Activated gamma-delta T cell treated with anti-CD3 and anti-CD28 coated beads, Interleukin-2, amount 50 U/mL, for 16 hours (primary cell): ENCODE measurements around the gene ABHD11.
"Not testable (repeated sequence)": the region's sequence is repeated elsewhere in the genome, so short reads cannot be mapped to it uniquely, and the experiment has no call there.

Experiments
- DNase-seq: peaks from one replicate; pipeline ENCODE4 v3.0.0-alpha.2; 2020; ENCODE audit warnings: low read depth

ABHD11 gene

DNA sequence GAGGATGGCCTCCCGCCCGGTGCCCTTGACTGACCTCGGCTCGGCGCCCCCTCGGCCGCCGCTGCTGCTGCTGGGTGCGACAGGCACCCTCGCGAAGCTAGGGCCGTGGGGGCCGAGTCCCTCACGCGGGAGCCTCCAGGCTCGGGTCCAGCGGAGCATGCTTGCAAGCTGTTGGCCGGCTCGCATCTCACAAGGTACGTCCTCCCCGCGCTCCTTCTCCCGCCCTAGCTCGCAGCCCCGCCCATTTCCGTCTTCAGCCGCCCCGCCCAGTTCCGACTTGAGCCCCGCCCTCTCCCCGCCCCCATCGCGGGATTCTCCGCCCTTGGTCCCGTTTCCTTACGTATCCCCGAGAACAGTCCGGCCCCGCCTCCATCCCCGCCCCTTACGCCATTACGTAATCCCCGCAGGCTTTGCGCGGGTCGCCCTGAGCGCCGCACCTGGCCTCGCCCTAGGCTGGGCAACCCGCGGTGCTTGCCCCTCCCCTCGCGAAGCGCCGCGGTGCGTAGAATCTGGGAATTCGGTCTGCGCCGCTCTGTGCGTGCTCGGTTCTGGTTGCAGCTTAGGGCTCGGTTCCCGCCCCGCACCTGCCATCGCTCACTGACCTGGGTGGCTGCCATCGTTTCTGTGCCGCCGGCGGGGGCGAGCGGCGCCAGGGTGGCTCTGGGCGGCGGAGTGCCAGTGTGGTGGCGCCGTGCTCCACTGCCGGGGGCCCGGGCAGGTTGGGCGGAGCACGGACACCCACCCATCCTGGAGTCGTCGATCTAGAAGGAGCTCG is at the start of gene ABHD11:
Gene ABHD11 (minus strand): TSS at position 191 of the 775 bp plus-strand sequence. CDS start 32 bp downstream, at position 159.
- peak; percentile 99 for DNase-seq

- not testable (repeated sequence) for DNase-seq
These were observed 49.1 kb upstream of the ABHD11 start for GRCh38 chr7:73787786-73788048.

GRCh38 chr7:73786588-73786987 is 48.0 kb upstream of the ABHD11 start:
- no peak for DNase-seq

- DNase-seq, result no peak
These were observed 40.9 kb upstream of the ABHD11 start for GRCh38 chr7:73779517-73779916.

DNA sequence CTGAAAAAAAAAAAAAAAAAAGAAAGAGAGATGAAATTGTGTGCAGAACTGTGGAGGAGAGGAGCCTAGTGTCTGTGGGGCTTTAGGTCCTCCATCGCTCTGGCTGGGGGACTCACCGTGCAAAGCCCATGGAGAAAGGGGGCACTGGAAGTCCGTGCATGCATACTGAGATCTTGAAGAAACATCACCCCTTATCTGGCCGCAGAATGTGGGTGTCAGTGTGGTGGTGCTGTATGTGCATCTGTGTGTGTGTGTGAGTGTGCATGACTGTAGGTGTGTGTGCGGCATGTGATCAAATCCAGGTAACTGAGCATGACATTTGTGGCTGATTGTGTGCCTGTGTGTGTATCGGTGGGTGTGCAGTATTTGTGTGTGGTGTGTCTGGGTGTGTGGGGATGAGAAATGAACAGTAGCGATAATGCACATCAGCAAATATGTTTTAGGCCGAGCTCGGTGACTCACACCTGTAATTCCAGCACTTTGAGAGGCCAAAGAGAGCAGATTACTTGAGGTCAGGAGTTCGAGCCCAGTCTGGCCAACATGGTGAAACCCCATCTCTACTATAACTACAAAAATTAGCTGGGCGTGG is 40.3 kb upstream of the ABHD11 start:
- DNase-seq, result no peak

DNA sequence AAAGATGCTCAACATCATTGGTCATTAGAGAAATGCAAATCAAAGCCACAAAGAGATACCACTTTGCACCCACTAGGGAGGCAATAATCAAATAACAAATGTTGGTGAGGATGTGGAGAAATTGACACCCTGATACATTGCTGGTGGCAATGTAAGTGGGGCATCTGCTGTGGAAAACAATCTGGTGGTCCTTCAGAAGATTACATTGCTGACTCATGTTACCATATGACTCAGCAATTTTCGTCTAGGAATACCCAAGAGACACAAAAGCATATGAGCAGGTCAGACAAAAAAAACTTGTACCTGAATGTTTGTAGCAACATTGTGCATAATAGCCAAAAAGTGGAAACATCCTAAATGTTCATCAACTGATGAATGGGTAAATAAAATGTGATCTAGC is 36.3 kb upstream of the ABHD11 start:
- DNase-seq, result no peak

DNA sequence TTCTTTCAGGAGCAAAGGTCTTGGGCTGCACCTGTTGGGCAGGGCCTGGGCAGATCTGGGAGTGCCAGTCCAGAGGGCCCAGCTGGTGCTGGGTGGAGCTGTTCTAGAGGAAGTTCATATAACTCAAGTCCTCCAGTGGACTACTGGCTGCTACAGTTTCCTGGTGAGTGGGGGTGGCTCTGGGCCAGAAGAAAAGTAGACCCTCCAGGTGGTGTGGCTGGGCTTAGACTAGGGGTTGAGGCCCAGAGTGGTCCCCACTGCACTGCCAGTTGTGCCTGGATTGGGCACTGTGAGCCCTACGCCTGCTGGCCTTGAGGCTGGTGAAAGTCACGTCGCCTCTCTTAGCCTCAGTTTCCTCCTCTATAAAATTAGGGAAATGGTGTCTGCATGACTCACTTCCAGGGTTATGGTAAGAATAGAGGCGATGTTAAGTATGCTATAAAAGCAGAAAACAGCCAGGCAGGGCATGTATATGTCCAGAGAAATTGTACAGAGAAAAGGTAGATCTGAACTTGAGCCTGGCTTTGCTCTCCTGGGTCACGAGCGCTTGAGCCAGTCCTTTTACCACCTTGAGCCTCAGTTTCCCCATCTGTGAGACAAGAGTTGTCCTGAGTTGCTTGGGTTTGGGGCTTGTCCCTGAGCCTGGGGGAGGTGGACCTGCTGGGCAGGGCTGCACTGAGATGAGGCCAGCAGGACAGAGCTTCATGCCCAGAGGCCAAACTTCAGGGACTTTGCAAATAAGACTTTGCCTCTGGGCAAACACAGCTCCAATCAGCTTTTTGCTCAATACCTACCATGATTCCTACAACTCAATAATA is 35.3 kb upstream of the ABHD11 start:
- no peak for DNase-seq

GRCh38 chr7:73770860-73771670 is 32.5 kb upstream of the ABHD11 start:
- no peak for DNase-seq

DNA sequence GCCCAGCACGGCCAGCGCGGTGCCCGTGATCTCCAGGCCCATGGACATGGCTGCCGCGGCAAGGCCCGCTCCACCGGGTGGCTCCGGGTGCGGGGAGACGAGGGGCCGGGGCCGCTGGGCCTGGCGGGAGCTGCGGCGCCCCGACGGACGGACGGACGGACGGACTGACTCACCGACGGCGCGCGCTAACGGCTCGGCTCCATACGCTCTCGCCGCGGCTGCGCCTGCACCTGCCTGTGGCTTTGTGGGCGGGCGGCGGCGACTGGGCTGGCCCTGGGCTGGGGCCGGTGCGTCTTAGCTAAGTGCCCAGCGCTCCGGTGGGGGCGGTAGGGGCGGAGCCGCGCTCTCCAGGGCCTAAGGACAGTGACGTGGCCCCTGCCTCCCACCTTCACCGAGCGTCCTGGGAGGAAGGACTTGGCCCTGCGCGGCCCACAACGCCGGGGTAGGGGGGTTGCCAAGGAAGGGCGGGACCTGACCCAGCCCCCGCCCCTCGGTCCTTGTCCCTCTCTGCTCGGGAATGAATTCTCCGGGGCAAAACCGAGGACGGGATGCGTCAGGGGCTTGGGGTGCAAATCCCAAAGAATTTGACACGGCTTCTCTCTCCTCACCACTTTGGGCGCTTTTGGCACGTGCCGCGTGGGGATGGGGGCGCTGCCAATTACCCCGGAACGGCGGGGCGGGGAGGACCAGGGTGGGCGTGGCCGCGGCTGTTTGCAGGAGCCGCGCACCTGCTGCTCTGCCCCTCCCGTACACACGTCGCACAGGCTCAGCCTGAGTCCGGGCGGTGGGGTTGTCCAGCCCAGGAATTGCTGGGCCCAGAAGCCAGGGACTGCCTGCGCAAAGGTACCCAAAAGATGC is 31.6 kb upstream of the ABHD11 start, which contains the start of gene CLDN3:
Gene CLDN3 (minus strand): TSS at position 269 of the 858 bp plus-strand sequence. CDS start 221 bp downstream, at position 48.
- no peak for DNase-seq

DNA sequence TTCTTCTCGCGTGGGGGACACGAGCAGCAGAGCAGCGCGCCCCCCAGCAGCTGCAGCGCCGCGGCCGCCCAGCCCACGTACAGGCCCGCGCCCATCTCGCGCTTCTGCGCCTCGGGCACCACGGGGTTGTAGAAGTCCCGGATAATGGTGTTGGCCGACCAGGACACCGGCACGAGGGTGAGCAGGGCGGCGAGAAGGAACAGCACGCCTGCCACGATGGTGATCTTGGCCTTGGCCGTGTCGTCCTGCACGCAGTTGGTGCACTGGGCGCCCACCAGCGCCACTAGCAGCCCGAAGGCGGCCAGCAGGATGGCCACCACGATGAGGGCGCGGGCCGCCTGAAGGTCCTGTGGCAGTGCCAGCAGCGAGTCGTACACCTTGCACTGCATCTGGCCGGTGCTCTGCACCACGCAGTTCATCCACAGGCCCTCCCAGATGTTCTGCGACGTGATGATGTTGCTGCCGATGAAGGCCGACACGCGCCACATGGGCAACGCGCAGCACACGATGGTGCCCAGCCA is 30.9 kb upstream of the ABHD11 start:
- DNase-seq, result no peak

GRCh38 chr7:73768641-73769480 is 30.3 kb upstream of the ABHD11 start:
- no peak for DNase-seq

DNA sequence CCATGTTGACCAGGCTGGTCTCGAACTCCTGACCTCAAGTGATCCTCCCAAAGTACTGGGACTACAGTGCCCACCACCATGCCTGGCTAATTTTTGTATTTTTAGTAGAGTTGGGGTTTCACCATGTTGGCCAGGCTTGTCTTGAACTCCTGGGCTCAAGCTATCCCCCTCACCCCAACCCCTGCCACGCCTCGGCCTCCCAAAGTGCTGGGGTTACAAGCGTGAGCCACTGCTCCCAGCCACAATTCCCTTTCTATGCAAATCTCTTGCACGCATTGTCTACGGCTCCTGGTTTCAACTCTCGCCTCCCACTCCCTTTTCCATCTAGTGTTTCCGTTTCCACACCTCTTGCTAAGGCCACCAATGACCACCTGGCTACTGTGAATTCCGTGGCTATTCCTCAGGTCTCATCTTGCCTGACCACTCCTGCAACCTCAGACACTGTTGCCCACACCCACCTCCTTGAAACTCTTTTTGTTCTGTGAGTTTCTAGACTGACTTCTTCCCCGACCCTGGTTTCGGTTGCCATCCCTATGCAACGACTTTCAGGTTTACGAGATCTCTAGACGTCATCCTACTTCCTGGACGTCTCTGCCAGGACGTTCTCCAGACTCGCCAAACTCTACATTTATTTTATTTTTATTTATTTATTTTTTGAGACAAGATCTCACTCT is 28.1 kb upstream of the ABHD11 start:
- no peak for DNase-seq

GRCh38 chr7:73762659-73762999 is 24.0 kb upstream of the ABHD11 start:
- no peak for DNase-seq

DNA sequence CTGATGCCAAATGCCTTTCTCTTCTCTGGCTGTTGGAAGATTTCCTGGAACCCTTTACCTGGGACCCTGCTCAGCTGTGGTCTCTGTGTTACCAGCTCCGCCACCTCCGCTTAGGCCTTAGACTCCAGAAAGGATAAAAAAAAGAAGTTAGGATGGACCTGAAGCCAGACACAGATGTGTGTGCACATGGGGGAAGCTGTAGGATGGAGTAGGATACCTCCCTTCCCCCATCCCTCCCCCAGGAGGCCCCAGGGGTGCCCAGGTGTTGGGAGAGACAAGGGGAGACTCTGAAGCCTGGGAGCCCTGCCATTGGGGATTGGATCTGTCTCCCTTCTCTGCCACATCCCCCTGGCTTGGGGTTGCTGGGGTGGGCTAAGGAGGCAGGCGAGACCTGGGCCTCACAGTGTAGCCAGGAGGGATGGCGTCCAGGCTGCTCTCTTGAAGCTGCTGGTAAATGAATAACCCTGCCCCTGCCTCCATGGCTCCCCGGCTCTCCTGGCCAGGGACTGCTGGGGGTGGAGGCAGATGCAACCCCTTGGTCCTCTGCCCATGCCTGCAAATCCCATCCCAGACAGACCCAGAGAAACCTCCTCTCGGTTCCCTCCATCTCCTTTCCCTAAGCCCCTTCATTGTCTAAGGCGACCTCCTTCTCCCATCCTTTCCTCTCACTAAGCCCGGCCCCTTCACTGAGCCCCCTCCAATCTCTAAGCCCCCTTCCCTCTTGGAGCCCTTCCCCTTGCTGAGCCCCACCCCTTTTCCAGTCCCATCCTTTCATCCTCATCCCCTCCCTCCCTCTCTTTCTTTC is 23.5 kb upstream of the ABHD11 start:
- no peak for DNase-seq

- no peak for DNase-seq
These were observed 20.1 kb upstream of the ABHD11 start for GRCh38 chr7:73758581-73759138.

DNA sequence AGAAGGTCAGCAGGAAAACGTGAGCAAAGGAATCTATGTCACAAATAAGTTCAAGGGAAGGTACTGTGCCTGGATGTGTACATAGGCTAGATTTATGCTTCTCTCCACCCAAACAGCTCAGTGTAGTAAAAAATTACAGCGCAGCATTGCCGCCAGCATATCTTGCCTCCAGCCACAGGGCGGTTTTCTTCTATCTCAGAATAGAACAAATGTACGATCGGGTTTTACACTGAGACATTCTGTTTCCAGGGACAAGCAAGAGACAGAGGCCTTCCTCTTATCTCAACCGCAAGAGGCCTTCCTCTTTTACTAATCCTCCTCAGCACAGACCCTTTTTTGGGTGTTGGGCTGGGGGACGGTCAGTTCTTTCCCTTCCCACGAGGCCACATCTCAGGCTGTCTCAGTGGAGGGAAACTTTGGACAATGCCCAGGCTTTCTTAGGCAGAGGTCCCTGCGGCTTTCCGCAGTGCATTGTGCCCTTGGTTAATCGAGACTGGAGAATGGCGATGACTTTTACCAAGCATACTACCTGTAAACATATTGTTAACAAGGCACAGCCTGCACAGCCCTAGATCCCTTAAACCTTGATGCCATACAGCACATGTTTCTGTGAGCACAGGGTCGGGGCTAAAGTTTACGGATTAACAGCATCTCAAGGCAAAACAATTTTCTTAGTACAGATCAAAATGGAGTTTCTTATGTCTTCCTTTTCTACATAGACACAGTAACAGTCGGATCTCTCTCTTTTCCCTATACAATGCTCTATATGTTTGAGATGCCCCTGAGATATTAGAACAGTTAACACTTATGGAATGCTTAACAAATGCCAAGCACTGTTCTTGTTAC is 11.6 kb upstream of the ABHD11 start:
- DNase-seq, result no peak

DNA sequence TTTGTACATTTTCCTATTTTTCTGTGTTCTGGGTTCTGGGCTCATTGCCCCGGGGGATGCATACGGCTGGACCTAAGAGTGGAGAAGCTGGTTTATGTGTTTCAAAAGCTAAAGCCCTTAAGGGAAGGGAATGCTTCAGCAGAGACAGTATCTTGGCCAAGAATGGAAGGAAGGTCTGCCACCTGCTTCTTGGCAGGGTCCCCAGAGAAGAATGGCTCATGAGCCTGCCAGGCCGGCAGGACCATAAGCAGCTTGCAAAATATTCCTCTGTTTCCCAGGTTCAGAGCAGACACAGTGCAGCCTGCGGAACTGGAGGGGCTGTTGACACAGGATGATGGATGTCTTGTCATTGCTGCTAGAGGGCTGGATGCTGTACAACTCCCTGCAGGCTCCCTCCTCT is 7.8 kb upstream of the ABHD11 start:
- DNase-seq, result no peak
